Measurements from ENCODE around the gene GMDS.

DNA sequence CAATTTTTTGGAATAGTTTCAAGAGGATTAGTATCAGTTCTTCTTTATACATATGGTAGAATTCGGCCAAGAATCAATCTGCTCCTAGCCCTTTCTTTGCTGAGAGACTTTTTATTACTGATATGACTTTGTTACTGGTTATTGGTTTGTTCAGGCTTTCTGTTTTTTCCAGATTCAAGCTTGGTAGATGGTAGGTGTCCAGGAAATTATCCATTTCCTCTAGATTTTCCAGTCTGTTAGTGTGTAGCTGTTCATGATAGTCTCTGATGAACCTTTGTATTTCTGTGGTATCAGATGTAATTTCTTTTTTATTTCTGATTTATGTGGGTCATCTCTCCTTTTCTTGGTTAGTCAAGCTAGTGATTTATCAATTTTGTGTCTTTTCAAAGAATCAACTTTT is 167.6 kb downstream of the GMDS start:
- TF ChIP-seq CTCF (IDR thresholded peaks at IDR 0.05): no peak
- no peak for TF ChIP-seq POLR2A (IDR thresholded peaks at IDR 0.05)

All from Peyer's patch (tissue), 4 donors.